Measurements from ENCODE around the gene STEAP1B. TPM values are rescaled to one million over a fixed set of nuclear protein-coding genes. Genes with fewer than 3 reads are reported as not detected.
A peak's percentile ranks its signal among the peaks of the same experiment; 100 is the strongest.
"Not testable (repeated sequence)": the region's sequence is repeated elsewhere in the genome, so short reads cannot be mapped to it uniquely, and the experiment has no call there.

The STEAP1B gene
- total RNA-seq (2021; ENCODE audit: unreplicated experiment): 0.27 TPM
- polyA plus RNA-seq (2012): 0.25 TPM in 1 of 2 replicates, not detected in the other
- Bru-seq, nascent RNA: percentile 18 among the genes with signal in this experiment
- percentile 8 among the genes with signal in this experiment for BruChase-seq, experiment 1, labeled RNA remaining after a 6-hour chase
- BruChase-seq, experiment 2, labeled RNA remaining after a 2-hour chase: percentile 19 among the genes with signal in this experiment
- long read RNA-seq, partial matches to known transcripts: 0 of 1 reads
- long read RNA-seq, other reads (novel, unspliced or antisense): 1 of 1 reads

GRCh38 chr7:22499888-22500689 lies at the start of gene STEAP1B:
Gene STEAP1B (minus strand): TSS chr7:22500188. CDS start chr7:22494855, 5,333 bp downstream.
- DNase-seq (ENCODE audit: low read depth, low spot score) (peak; percentile 77), ATAC-seq (peak; percentile 97)
- H3K27ac ChIP-seq (ENCODE audit: low read depth, low read length); H3K9me3 ChIP-seq (ENCODE audit: control insufficient read depth in 1 of 2, insufficient read depth in 1 of 2, low read depth in 1 of 2, low read length in 2 of 2); H3K4me1 ChIP-seq (ENCODE audit: control insufficient read depth in 1 of 2, insufficient read depth in 2 of 2, low read length in 2 of 2); H3K36me3 ChIP-seq (ENCODE audit: control insufficient read depth in 1 of 2, insufficient read depth in 2 of 2, low read length in 2 of 2); RAD21 ChIA-PET (ENCODE audit: low non-redundant PET in 1 of 2, low total read pairs in 2 of 2, uncharacterized antibody in 2 of 2, unreplicated experiment in 2 of 2); H3K27me3 ChIP-seq (ENCODE audit: insufficient read depth, low read length); H4K20me1 ChIP-seq (ENCODE audit: insufficient read depth); BruUV-seq (replicated peaks); H3K79me2 ChIP-seq (ENCODE audit: insufficient read depth, low read length); H3K9ac ChIP-seq (ENCODE audit: low read length); H3K9me2 ChIP-seq (ENCODE audit: insufficient read depth); H3K4me3 ChIP-seq (replicated peaks in 1 of 2; ENCODE audit: low read depth in 1 of 2, low read length in 2 of 2); POLR2A ChIA-PET: not testable (repeated sequence)
- CTCF ChIA-PET: interaction anchor here (1.2 to 2.0 kb wide), 2 partner anchors 388 to 390 kb away, joined by 4 to 9 read pairs; no protein-coding TSS in a partner anchor
- peak; percentile 47; the same call in 1 of the 2 replicates for TF ChIP-seq RAD21 (IDR thresholded peaks at IDR 0.05; ENCODE audit: low read depth)
- peak; percentile 92 for TF ChIP-seq CBX3 (IDR thresholded peaks at IDR 0.05; ENCODE audit: low read depth)
- TF ChIP-seq MAX (IDR thresholded peaks at IDR 0.05): peak; percentile 97
- peak; percentile 61 to 80 (median 66) for TF ChIP-seq CTCF (IDR thresholded peaks at IDR 0.05 in 2 of 3, conservative IDR thresholded peaks at IDR 0.05 in 1 of 3; ENCODE audit: borderline replicate concordance in 1 of 3, insufficient read depth in 1 of 3, low read depth in 2 of 3, low read length in 2 of 3)
- H3K4me2 ChIP-seq (ENCODE audit: low read length): peak within 1 kb of the TSS; percentile 43
- intact Hi-C loops (cut with micrococcal nuclease): loop anchor here (1.0 kb wide), 1 partner anchor 390 kb away; no protein-coding TSS in a partner anchor
- H2AFZ ChIP-seq (ENCODE audit: low read depth, low read length, poor library complexity, severe bottlenecking): peak within 1 kb of the TSS; percentile 68

All from HCT116 (cell line).